NCI-H1048 (cell line): Measurements from ENCODE around the gene KLHL2.
"Not testable (repeated sequence)": the region's sequence is repeated elsewhere in the genome, so short reads cannot be mapped to it uniquely, and the experiment has no call there.

ENCODE experiments used
- DNase-seq: peaks from one replicate; lab custom pipeline; 2025; lab: John Stamatoyannopoulos, UW

KLHL2 gene, protein sequence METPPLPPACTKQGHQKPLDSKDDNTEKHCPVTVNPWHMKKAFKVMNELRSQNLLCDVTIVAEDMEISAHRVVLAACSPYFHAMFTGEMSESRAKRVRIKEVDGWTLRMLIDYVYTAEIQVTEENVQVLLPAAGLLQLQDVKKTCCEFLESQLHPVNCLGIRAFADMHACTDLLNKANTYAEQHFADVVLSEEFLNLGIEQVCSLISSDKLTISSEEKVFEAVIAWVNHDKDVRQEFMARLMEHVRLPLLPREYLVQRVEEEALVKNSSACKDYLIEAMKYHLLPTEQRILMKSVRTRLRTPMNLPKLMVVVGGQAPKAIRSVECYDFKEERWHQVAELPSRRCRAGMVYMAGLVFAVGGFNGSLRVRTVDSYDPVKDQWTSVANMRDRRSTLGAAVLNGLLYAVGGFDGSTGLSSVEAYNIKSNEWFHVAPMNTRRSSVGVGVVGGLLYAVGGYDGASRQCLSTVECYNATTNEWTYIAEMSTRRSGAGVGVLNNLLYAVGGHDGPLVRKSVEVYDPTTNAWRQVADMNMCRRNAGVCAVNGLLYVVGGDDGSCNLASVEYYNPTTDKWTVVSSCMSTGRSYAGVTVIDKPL

DNA sequence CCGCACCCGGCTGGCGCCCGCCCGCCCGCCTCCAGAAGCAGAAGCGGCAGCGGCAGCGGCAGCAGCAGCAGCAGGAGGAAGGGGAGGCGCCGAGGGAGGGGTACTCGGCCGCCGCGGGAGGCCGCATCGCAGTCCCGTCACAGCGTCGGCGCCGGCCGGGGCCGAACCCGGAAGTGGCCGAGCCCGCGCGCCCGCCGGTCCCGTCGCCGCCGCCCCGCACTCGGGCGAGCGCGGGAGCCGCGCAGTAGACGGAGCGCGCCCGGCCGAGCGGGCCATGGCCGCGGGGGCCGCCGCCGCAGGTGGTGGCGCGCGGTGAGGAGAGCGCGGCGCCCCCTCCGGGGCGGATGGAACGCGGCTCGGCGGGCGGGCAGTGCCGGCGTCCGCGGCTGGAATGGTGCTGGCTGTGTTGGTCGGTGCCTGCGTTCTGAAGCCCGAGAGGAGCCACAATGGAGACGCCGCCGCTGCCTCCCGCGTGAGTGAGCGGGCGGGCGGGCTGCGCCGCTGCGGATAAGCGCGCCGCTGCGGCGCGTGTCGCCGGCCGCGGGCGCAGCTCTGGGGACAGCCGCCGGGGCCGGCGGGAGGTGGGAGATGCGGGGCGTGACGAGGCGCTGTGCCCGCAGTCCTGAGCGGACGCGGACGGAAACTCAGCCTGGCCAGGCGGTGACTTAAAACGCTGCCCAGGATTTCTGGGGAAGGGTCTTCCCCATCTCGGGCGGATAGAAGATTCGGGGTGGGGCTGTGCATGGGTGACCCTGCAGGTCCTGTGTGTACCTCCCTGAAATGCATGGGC lies at the start of gene KLHL2:
Gene KLHL2, plus strand, starts transcription at position 131 of the 790 bp plus-strand sequence. Its CDS starts 316 bp downstream, at position 447.
- peak; percentile 43 for DNase-seq

DNA sequence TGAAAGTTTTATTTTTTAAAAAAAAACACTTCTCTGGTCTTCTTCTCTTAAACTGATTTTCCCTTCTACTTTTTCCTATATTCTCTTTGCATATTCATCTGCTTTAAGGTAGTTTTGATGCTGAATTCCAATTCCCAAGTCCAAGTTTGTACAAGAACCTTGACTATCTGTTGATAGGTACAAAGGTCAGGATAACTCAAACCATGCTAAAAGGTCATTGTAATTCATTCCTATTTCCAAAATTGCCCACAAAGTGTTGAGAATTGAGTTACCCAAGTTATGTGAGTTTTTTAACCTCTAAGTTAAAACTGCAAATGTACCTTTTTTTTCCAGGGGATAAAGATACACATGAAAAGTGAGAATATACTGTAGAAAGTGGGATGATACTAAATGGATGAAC lies 48.6 kb upstream of the KLHL2 start:
- no peak for DNase-seq

DNA sequence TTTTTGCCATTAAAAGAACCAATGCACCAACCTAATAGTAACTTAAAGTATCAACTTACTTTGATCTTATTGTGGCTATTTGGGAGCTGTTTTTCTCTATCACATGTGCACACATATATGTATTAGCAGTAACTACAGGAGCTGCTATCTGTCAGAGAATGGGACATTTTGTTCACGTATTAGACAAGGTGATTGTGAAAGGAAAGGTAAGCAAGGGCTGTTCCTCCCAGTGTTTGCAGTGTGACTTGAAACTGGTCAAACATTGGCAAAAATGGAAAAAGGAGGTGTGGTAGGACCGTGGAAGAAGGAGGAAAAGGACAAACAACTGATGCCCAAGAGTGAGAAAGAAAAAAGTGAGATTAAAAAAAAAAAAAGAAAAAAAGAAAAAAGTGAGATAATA lies 43.1 kb upstream of the KLHL2 start:
- no peak for DNase-seq

DNA sequence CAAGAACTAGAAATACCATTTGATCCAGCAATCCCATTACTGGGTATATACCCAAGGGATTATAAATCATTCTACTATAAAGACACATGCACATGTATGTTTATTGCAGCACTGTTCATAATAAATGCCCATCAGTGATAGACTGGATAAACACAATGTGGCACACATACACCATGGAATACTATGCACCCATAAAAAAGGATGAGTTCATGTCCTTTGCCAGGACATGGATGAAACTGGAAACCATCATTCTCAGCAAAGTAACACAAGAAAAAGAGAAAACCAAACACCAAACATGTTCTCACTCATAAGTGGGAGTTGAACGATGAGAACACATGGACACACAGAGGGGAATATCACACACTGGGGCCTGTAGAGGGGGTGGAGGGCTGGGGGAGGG lies 40.5 kb upstream of the KLHL2 start:
- DNase-seq, result not testable (repeated sequence)

DNA sequence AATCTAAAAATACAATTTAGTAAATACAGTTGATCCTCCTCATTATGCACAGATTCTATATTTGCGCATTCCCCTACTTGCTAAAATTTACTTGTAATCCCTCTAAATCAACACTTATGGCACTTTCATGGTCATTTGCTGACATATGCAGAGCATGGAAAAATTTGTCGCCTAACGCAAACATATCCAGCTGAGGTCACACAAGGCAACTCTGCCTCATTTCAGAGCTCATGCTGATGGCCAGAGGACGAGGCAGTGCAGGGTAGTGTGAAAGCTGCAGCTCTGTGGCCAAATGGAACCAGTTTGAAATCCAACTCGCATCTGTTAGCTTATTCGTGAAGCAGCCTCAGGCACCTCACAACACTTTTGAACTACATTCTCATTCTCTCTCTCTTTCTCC lies 39.7 kb upstream of the KLHL2 start:
- no peak for DNase-seq

DNA sequence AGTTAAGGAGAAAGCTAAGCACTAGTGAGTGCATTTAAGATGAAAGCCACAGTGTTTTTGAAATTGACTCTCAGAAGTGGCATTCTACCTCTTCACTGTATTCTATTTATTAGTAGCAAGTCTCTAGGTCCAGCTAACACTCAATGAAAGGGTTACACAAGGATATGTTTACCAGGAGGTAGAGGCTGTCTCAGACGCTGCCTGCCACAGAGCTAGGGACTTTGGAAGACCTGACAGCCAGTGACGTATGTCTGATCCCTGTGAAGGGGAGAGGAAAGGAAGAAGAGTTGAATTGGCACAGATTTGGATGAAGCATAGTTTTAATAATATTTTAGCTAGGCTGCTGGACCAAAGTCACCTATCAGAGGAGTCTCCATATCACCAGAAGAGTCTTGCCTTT lies 36.5 kb upstream of the KLHL2 start:
- no peak for DNase-seq

DNA sequence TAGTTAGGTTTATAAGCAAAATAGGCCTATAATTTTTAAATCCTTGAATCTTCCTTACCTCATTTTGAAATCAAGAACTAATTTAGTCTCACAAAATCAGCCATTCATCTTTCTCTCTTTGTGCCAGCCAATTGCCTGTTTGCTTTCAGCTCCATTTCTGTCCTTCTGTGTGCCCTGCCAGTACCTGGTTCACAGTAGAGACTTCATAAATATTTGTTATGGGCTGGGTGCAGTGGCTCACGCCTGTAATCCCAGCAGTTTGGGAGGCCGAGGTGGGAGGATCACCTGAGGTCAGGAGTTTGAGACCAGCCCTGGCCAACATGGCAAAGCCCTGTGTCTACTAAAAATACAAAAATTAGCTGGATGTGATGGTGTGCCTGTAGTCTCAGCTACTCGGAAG lies 31.9 kb upstream of the KLHL2 start:
- not testable (repeated sequence) for DNase-seq

DNA sequence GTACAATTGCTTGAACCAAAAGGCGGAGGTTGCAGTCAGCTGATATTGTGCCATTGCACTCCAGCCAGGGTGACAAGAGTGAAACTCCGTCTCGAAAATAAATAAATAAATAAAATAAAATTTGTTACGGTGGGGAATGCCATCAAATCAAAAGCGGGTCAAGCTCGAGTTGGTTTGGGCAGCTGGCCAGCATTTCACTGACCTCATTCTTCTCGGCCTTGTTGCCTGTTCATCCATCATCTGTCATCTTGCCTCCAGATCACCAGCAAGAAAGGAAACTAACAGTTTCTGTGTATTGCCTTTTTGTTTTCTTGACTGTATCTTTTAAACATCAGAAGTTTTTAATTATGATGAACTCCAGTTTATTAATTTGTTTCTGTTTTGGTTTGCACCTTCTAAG lies 31.5 kb upstream of the KLHL2 start:
- no peak for DNase-seq

DNA sequence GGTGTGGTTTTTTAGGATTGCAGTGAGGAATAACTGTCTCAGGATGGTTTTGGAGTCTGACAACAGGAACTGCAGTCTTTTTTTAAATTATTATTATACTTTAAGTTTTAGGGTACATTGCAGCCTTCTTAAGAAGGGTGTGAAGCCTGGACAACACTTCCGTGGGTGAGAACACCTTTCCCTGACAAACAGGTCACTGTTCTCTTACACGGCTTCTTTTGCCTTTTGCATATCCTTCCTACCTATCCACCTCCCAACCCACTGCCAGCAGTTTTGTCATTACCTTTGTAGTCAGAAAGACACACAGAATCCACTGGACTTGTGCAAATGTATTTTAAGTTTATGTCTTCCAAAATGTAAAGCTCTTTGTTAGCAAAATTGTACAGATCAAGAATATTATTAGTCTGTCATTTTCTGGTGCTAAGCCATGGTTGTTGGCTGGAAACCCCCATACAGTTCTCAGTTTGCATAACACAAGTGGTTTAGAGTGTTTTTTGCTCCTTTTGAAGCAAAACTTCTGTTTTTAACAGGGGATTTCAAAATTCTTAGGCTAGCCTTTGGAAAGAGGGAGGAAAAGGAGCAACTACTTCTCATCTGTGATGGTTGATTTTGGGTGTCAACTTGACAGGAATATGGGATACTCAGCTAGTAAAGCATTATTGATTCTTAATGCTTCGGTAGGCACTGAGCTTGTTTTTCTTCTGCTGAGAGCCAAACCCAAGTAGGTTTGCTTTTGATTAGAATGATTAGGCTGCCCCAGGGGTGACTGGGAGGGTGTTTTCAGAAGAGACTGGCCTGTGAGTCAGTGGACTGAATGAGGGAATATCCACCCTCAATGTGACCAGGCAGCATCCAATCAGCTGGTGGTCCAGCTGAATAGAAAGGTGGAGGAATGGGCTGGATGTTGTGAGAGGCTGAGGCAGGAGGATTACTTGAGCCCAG lies 29.4 kb upstream of the KLHL2 start:
- no peak for DNase-seq

DNA sequence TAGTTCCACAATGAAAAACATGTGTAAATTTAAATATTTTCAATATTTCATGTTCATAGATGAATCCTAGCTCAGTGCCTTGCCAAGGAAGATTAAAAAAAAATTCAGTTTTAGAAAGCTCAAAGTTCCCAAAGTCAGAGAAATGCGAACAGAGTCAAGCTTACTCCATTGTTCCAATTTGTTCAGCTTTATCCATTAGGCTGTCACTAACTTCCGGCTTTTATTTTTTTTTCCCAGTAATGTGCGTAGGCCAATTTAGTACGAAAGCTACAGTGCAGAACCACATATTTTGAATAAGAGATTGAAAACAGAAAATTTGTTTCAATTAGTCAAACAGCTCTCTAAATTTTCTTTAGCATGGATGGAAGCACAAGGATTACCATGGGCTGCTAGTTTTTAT lies 23.1 kb upstream of the KLHL2 start:
- no peak for DNase-seq

DNA sequence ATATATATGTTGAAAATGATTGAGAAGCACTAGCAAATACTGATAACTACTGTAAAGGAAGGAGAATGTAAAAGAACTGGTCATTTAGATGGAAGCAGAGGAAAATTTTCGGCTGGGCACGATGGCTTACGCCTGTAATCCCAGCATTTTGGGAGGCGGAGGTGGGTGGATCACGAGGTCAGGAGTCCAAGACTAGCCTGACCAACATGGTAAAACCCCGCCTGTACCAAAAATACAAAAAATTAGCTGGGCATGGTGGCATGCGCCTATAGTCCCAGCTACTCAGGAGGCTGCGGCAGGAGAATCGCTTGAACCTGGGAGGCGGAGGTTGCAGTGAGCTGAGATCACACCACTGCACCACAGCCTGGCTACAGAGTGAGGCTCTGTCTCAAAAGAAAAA lies 22.4 kb upstream of the KLHL2 start:
- DNase-seq, result not testable (repeated sequence)

DNA sequence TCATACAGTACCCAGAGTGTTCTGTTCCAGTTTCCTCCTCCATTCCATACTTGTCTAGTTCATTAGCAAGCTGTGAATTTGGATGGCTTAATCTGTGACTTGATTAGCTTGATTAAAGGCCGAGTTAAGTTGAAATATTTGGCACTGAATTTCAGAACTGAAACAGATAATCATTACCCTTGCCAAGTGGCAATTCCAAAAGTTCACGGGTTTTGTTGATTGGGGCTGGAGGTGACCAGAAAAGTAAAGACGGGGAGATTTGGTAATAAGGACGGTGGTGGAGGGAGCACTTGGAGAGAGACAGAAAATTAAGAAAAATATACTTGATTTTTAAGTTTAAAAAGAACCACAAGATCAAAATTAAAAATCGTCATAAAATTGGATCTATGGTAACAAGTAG lies 21.9 kb upstream of the KLHL2 start:
- DNase-seq, result no peak

DNA sequence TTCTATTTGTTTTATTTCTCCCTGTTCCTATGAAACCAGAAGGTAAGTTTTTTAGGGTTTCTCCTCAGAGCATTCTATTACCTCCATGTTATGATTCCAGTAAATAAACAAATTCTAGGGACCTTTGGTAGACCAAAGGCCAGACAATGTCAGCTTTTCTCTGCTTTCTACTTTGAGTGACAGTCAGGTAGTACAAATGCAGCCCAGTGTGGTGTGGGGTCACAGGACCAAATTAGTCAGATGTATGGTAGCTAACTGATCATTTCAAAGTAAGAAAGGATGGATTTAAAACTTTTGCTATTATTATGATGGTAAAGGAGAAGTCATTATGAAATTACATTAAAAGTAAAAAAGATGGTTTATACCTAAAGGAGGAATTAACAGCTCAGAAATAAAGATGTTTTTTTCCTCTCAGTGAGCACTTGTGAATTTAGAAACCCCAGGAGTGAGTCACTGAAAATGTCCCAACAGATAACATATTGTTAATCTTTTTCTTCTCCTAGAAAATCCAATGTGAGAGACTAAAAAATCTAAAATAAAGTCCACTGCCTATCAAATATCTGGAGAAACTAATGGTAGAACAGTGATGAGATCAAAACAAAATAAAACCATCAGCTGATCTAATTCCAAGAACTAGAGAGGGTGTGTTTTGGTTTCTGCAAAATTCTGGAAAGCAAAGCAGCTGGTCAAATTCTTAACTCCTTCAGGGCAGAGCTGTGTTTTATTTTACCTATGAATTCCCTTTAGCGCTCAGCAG lies 16.6 kb upstream of the KLHL2 start:
- no peak for DNase-seq

DNA sequence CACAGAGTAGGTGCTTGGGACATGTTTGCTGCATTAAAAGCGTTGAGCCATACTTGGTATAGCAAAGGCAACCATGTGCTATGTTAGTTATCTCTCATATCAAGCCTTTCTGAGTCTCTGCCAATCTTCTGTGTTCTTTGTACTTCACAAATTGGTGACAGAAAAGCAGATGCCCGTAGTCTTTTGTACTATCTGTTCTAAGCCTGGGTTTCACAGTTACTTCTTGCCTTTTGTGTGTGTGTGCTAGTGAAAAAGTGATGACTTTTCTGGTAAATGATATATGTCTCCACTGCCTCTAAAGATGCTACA lies 16.1 kb upstream of the KLHL2 start:
- no peak for DNase-seq

DNA sequence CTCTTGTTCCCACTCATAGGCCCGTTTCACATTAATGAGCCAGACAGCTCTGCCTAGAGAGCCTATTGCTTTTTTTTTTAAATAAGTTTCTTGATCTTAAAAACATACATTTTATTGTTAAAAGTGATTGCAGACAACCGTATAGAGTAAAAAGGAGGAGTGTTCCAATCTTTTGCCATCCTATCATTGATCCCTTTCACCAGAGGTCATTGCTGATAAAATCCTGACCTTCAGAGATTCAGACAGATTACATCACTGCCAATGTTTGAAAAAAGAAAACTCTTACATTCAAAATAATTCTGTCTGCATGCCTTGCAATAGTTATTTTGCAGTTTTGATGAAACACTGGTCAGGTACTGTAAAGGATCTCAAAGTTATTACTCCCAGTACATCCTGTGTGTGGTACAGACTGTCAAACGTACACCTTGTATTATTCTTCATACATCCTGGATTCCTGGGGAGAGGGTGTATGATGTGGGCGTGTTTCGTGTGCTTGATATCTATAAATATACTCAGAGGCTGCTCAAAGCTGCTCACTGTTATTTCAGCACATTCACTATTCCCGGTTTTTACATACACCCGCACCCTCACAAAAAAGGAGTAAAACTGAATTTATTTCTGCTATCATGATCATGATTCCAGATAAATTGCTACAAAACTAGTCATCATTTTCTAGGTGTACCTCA lies 15.4 kb upstream of the KLHL2 start:
- no peak for DNase-seq

DNA sequence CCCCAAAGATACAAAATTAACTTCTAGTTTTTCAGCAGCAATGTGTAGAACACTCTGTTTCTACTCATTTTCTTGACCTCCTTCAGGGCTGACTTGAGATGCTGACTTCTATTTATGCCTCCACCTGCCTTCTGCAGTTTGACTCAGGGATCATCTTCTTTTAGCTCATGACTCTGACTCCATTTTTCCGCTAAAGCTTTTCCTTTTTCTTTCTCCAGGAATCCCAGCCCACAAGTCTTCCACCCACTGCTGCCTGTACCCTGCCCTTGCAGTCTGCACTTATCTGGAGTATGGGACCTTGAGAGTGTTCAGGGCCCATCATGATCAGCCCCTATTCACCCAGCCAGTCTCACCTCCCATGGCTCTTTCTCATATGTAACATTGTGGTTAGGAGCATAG lies 14.9 kb upstream of the KLHL2 start:
- DNase-seq, result no peak

DNA sequence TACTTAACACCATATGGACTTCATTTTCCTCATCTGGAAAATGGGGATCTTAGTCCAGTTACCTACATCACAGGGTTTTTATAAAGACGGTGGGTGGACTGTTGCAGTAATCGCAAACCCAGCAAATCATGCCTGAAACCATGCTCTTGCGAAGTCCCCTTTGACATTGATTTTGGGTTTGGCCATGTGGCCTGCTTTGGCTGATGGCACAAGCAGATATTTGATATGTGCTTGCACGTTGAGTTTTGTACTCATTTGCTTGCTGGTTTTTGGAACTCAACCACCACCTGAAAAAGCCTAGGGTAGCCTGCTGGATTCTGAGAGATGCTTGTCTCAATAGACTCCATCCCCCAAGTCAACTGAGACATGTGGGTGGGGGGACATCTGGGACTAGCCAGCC lies 14.4 kb upstream of the KLHL2 start:
- no peak for DNase-seq

DNA sequence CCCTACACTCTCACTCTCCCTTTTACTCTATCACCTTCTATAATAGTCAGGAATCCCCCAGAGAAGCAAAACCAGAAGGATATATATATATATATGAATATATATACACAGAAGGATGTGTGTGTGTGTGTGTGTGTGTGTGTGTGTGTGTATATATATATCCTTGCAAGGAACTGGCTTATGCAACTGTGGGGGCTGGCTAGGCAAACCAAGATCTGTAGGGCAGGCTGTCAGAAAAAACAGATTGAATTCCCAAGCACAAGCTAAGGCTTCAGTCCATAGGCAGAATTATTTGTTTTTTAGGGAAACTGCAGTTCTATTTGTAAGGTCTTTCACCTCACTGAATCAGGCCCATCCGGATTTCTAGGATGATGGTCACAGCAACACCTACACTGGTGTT lies 13.0 kb upstream of the KLHL2 start:
- DNase-seq, result no peak

DNA sequence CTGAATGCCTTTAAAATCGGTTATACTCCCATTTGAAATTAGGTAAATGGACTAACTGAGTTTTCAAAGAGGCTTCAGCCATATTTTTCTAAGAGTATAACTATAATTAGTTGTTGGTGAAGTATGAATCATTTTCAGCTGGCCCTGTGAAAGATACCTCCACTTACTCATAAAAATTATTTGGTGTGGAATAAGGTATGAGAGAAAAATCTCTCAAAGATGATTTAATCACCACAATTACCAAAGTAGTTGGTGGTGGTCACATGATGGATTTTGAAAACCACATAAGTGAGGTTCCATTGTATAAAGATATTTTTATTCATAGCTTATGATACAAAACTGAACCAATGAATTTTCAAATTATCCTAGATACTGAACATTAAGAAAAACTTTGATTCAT lies 9.0 kb upstream of the KLHL2 start:
- no peak for DNase-seq

DNA sequence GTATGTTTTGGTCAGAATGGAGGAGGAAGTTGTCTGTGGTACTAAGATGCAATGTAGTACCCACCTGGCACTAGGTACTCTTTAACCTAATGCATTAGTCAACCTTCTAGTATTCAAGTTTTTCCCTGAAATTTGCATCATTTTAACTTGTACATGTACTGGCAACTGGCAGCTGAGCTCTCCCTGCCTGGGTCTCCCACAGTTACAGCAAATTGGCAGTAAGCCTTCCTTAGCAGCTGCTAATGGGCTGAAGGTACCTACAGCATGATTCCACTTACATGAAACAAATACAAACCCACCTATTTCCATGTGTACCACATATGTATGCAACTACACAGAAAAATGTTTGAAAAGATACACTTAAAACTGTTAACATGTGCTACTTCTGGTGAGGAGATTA lies 8.1 kb upstream of the KLHL2 start:
- no peak for DNase-seq

DNA sequence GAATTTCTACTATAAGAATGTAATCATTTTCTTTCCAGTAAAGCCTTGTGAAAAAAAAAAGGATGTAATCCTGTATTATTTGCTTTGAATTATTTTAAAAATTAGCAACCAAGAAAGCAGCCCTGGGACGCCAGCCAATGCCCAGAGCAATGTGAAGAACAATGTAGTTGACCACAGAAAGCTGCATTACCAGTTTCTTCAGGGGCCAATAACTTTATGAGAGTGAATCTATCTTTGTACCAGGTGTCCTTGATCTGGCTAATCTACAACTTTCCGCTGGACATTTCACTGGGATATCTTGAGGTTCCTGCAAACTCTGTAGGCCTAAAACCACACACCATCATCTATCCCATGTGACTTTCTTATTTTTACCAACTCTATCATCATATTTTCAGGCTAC lies 7.6 kb upstream of the KLHL2 start:
- peak; percentile 40 for DNase-seq
